Endothelial cell of umbilical vein (primary cell): ENCODE results near the gene SORCS2. TPM values are rescaled to one million over a fixed set of nuclear protein-coding genes. Genes with fewer than 3 reads are reported as not detected.

Experiments used
- BruUV-seq: library from RNA; stranded (reverse); fragments of 400-500 nt; replicated peaks from 2 replicates; lab custom pipeline; 2021; lab: Mats Ljungman, UMichigan
- CTCF ChIA-PET: fragments of 300-600, 350-600 bp; sonication (Branson Sonifier 250); formaldehyde crosslinking; loops from one replicate; lab custom pipeline; 2021; ENCODE audit warnings: antibody characterized with exemption, inconsistent platforms; lab: Charles Lee
- POLR2A ChIA-PET: fragments of 300-600, 350-600 bp; sonication (Branson Sonifier 250); formaldehyde crosslinking; loops from one replicate; lab custom pipeline; 2021; ENCODE audit warnings: antibody characterized with exemption, inconsistent platforms; lab: Charles Lee
- DNase-seq: peaks from one replicate; pipeline ENCODE4 v3.0.0-alpha.2; 2011; ENCODE audit warnings: low read depth, low spot score
- FAIRE-seq: peaks from 2 replicates; lab custom pipeline; 2011; peaks lifted over from hg19 to GRCh38; lab: Jason Lieb, UNC
- H2AFZ ChIP-seq: 2 replicates; pipeline ENCODE4 v1.6.0; 2012; ENCODE audit warnings: low read depth, low read length, control low read depth, inconsistent platforms
- H3K27ac ChIP-seq: 2 replicates; pipeline ENCODE4 v1.5.1; 2011; ENCODE audit warnings: low read depth, mild to moderate bottlenecking, control low read depth, low read length, moderate library complexity; ENCODE audit not compliant: insufficient read depth
- H3K27me3 ChIP-seq, 2 experiments: 2 replicates each; pipeline versions ENCODE4 v1.6.0 to v1.6.1; 2011; ENCODE audit warnings: low read length in 2 of 2, mixed read lengths in 1 of 2; ENCODE audit not compliant: control insufficient read depth in 2 of 2, insufficient read depth in 2 of 2
- H3K36me3 ChIP-seq, 2 experiments: 2 replicates in 1 of 2; 3 replicates in 1 of 2; pipeline ENCODE4 v1.5.1; 2011; ENCODE audit warnings: low read length in 2 of 2, mild to moderate bottlenecking in 1 of 2, moderate library complexity in 1 of 2; ENCODE audit not compliant: control insufficient read depth in 2 of 2, insufficient read depth in 2 of 2; ENCODE audit errors: extremely low read depth in 1 of 2
- H3K4me1 ChIP-seq: 3 replicates; pipeline ENCODE4 v1.5.1; 2011; ENCODE audit warnings: mild to moderate bottlenecking, low read length; ENCODE audit not compliant: control insufficient read depth, insufficient read depth; ENCODE audit errors: extremely low read depth
- H3K4me2 ChIP-seq: 2 replicates; pipeline ENCODE4 v1.6.1; 2011; ENCODE audit warnings: low read length, control low read depth, mixed read lengths; ENCODE audit not compliant: insufficient read depth
- H3K4me3 ChIP-seq, 3 experiments: fragments of 200-600 bp in 1 of 3; sonication (generic), shearing (Covaris generic) in 1 of 3; replicated peaks in 1 of 3; 2 replicates each; pipeline ENCODE4 v1.5.1; 2011 to 2016; ENCODE audit warnings: control low read depth in 3 of 3, low read length in 3 of 3, mild to moderate bottlenecking in 2 of 3, inconsistent platforms in 1 of 3, low read depth in 1 of 3, moderate library complexity in 1 of 3; ENCODE audit not compliant: insufficient read depth in 1 of 3
- H3K79me2 ChIP-seq: 2 replicates; pipeline ENCODE4 v1.6.0; 2012; ENCODE audit warnings: low read length, inconsistent platforms; ENCODE audit not compliant: control insufficient read depth, insufficient read depth
- H3K9ac ChIP-seq: replicated peaks from 2 replicates; pipeline ENCODE3; 2011; ENCODE audit warnings: low read length, control low read depth; ENCODE audit not compliant: insufficient read depth; ENCODE audit errors: extremely low read depth
- H3K9me1 ChIP-seq: replicated peaks from 3 replicates; pipeline ENCODE4 v1.6.0; 2011; ENCODE audit warnings: mild to moderate bottlenecking, low read length; ENCODE audit not compliant: control insufficient read depth, insufficient read depth; ENCODE audit errors: extremely low read depth
- H3K9me3 ChIP-seq: replicated peaks from 2 replicates; pipeline ENCODE4 v1.5.1; 2012; ENCODE audit warnings: low read length, inconsistent platforms; ENCODE audit not compliant: control insufficient read depth, insufficient read depth
- H4K20me1 ChIP-seq: replicated peaks from 2 replicates; pipeline ENCODE3; 2011; ENCODE audit warnings: mild to moderate bottlenecking, low read length; ENCODE audit not compliant: control insufficient read depth, insufficient read depth; ENCODE audit errors: extremely low read depth
- CTCF ChIP-seq, 2 donors: IDR thresholded peaks; 1 replicate in 1 of 2; 2 replicates in 1 of 2; pipeline ENCODE4 v1.5.1; 2011; ENCODE audit warnings: low read length in 2 of 2, mild to moderate bottlenecking in 2 of 2, moderate library complexity in 2 of 2, control low read depth in 1 of 2, inconsistent platforms in 1 of 2, low read depth in 1 of 2; ENCODE audit not compliant: insufficient read depth in 1 of 2; ENCODE audit errors: extremely low read depth in 1 of 2
- FOS ChIP-seq: IDR thresholded peaks from 2 replicates; pipeline ENCODE4 v1.6.1; 2011; ENCODE audit warnings: mild to moderate bottlenecking, low read length, moderate library complexity, borderline replicate concordance; ENCODE audit not compliant: insufficient read depth
- GATA2 ChIP-seq: IDR thresholded peaks from 2 replicates; pipeline ENCODE4 v1.7.0; 2011; ENCODE audit warnings: low read depth, mild to moderate bottlenecking, moderate library complexity, mixed read lengths, low read length; ENCODE audit not compliant: insufficient read length, insufficient read depth
- POLR2AphosphoS5 ChIP-seq: IDR thresholded peaks from 2 replicates; pipeline ENCODE4 v1.6.1; 2012; ENCODE audit warnings: low read depth, mild to moderate bottlenecking, control low read depth, low read length, moderate library complexity; ENCODE audit not compliant: insufficient read depth
- dilution Hi-C: fragments of 300-500 bp; cut with MboI; formaldehyde crosslinking; loops from one replicate; pipeline ENCODE4 v1.15.0; 2019; ENCODE audit warnings: low sequenced_read_pairs; ENCODE audit not compliant: extremely low pct_ligation_motif_present
- intact Hi-C: fragments of 100-400 bp; cut with micrococcal nuclease; formaldehyde crosslinking; loops from one replicate; pipeline ENCODE4 v1.10.0; 2022
- polyA plus RNA-seq, 4 experiments: library from polyadenylated mRNA; depleted of rRNA in 3 of 4; stranded (reverse) in 3 of 4; unstranded in 1 of 4; fragments of >200 nt; gene quantifications; 2 replicates each; pipeline versions ENCODE4 v1.2.1 to v1.2.3, GENCODE V29; 2011 to 2012; ENCODE audit warnings: missing spikeins in 1 of 4
- total RNA-seq: library from RNA; stranded (reverse); gene quantifications from 2 replicates; pipeline ENCODE4 v1.2.3, GENCODE V29; 2021
- TF ChIP-seq, protein P1 (sequence below): IDR thresholded peaks from 2 replicates; pipeline ENCODE4 v1.6.1; 2011; ENCODE audit not compliant: insufficient read depth, insufficient read length

Gene SORCS2
- total and polyA plus RNA-seq, 2 donors (not counting 3 experiments of a cell fraction or from before 2014, with no cell fraction given): not detected

DNA sequence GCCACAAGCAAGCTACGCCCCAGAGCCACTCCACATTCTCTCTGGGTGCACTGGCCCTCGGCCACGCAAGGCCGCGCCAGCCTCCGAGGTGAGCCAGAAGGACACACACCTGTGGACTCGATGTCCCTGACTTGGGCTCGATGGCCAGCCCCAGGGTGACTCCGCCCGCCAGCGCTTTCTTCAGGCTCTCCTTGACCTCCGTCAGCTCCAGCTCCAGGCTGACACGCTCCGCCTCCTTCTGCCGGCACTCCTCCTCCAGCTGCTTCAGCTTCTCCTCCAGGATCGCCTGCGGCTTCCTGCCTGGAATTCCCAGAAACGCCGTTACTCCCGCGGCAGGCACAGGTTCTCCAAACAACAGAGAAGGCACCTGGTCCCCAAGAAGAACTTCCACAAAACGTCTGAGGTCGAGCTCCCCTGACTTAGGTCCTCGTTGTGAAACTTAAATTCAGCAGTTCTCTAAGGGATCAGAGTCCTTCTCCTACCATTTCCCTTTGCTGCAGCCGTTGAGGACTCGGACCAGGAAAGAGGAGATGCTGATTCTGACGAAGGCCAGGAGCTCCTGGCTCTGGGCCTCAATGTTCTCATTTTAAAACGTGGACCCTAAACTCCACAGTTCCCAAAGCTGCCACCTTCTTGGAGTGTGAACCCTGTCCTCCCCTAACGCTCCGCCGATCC lies 580.5 kb downstream of the SORCS2 start:
- intact Hi-C loops: no loop called here
- TF ChIP-seq POLR2AphosphoS5 (no peak), GATA2 (no peak), FOS (no peak), CTCF (IDR thresholded peaks at IDR 0.05; ENCODE audit: extremely low read depth in 1 of 2, insufficient read depth in 1 of 2, low read depth in 1 of 2, low read length in 2 of 2) (no peak)
- TF ChIP-seq, protein P1, sequence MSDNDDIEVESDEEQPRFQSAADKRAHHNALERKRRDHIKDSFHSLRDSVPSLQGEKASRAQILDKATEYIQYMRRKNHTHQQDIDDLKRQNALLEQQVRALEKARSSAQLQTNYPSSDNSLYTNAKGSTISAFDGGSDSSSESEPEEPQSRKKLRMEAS: no peak
- Histone ChIP-seq H3K27me3 (no peaks in the 10 kb centered on the region), H3K36me3 (peaks cover 56 to 71% of the 10 kb centered on the region in 2 experiments), H3K9ac (no peak overlapping the region), H3K79me2 (peaks cover 23% of the 10 kb centered on the region), H3K4me3 (no peak overlapping the region), H2AFZ (no peak overlapping the region), H3K9me3 (no peaks in the 10 kb centered on the region), H3K4me2 (no peak overlapping the region), H4K20me1 (no peaks in the 10 kb centered on the region), H3K27ac (no peak overlapping the region), H3K9me1 (no peaks in the 10 kb centered on the region), H3K4me1 (no peaks in the 10 kb centered on the region)
- FAIRE-seq (no peak), DNase-seq (no peak)
- BruUV-seq: no TSS peak
- POLR2A ChIA-PET: no interaction called here
- CTCF ChIA-PET: interaction anchor here (1.1 to 1.7 kb wide), 4 partner anchors 11 to 32 kb away, joined by 3 to 5 read pairs (median 4); no protein-coding TSS in a partner anchor
- dilution Hi-C loops: no loop called here
